Measurements from ENCODE around the gene P2RY12. TPM values are rescaled to one million over a fixed set of nuclear protein-coding genes. Genes with fewer than 3 reads are reported as not detected.

The P2RY12 gene
- total and polyA plus RNA-seq, 7 donors: 0.13 to 1.1 (median 0.36) TPM; not detected in 1

- WGBS, 3 donors: 62 to 86% (median 76%) methylated on average over 2 of the region's 2 CpGs
- H3K27ac ChIP-seq: no peak overlapping the region
- intact Hi-C loops (cut with DNase I): no loop called here
- no peaks in the 10 kb centered on the region for H3K36me3 ChIP-seq (ENCODE audit: insufficient read depth in 1 of 2, low read depth in 1 of 2)
- ATAC-seq (no peak), DNase-seq (no peak)
- no peaks in the 10 kb centered on the region for H3K27me3 ChIP-seq (ENCODE audit: insufficient read depth in 3 of 3, low read length in 2 of 3)
- no peaks in the 10 kb centered on the region for H3K4me1 ChIP-seq
- no peaks in the 10 kb centered on the region for H3K9me3 ChIP-seq
- TF ChIP-seq CTCF (IDR thresholded peaks at IDR 0.05): no peak
- no peak overlapping the region for H3K4me3 ChIP-seq
Measured at GRCh38 chr3:151383111-151383510, 1.4 kb downstream of the P2RY12 start.

DNA sequence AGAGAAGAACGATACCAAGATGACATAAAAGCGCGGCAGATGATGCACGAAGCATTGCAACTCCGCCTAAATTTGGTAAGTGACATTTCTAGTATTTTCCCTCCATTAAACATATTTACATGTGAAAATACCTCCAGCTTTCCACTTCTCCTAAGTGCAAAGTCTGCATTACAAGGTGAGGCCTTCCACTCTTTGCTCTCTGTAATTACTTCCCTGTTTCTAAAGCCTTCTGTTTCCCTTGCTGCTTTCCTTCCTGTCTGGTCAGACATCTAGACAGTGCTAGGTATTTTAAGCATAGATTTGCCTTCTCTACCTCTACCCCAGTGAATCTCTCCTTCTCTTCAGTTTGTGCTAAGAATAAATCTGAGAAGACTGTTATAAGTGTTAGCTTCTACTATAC lies 1.9 kb downstream of the P2RY12 start:
- H3K4me3 ChIP-seq: no peak overlapping the region
- 94 to 97% (median 94%) methylated on average over 5 of the region's 5 CpGs for WGBS, 3 donors
- H3K36me3 ChIP-seq (ENCODE audit: insufficient read depth in 1 of 2, low read depth in 1 of 2): no peaks in the 10 kb centered on the region
- ATAC-seq (no peak), DNase-seq (no peak)
- H3K27ac ChIP-seq: no peak overlapping the region
- H3K4me1 ChIP-seq: no peaks in the 10 kb centered on the region
- no peaks in the 10 kb centered on the region for H3K27me3 ChIP-seq (ENCODE audit: insufficient read depth in 3 of 3, low read length in 2 of 3)
- no peaks in the 10 kb centered on the region for H3K9me3 ChIP-seq
- TF ChIP-seq CTCF (IDR thresholded peaks at IDR 0.05): no peak
- intact Hi-C loops (cut with DNase I): no loop called here

GRCh38 chr3:151379083-151379734 lies 5.3 kb downstream of the P2RY12 start:
- H3K9me3 ChIP-seq: no peaks in the 10 kb centered on the region
- 67 to 72% (median 69%) methylated on average over 4 of the region's 4 CpGs for WGBS, 3 donors
- peak in 1 of 2 donors; percentile 13 for DNase-seq
- no peaks in the 10 kb centered on the region for H3K27me3 ChIP-seq (ENCODE audit: insufficient read depth in 3 of 3, low read length in 2 of 3)
- H3K27ac ChIP-seq: no peak overlapping the region
- H3K4me1 ChIP-seq: no peaks in the 10 kb centered on the region
- no peaks in the 10 kb centered on the region for H3K36me3 ChIP-seq (ENCODE audit: insufficient read depth in 1 of 2, low read depth in 1 of 2)
- no peak for ATAC-seq
- intact Hi-C loops (cut with DNase I): no loop called here
- no peak for TF ChIP-seq CTCF (IDR thresholded peaks at IDR 0.05)
- no peak overlapping the region for H3K4me3 ChIP-seq

GRCh38 chr3:151377768-151378385 lies 6.7 kb downstream of the P2RY12 start:
- 78 to 85% (median 81%) methylated on average over 8 of the region's 8 CpGs for WGBS, 3 donors
- H3K36me3 ChIP-seq (ENCODE audit: insufficient read depth in 1 of 2, low read depth in 1 of 2): no peaks in the 10 kb centered on the region
- no peaks in the 10 kb centered on the region for H3K4me1 ChIP-seq
- no peak for DNase-seq
- H3K27ac ChIP-seq: no peak overlapping the region
- intact Hi-C loops (cut with DNase I): no loop called here
- ATAC-seq: no peak
- H3K9me3 ChIP-seq: no peaks in the 10 kb centered on the region
- TF ChIP-seq CTCF (IDR thresholded peaks at IDR 0.05): no peak
- no peaks in the 10 kb centered on the region for H3K27me3 ChIP-seq (ENCODE audit: insufficient read depth in 3 of 3, low read length in 2 of 3)
- no peak overlapping the region for H3K4me3 ChIP-seq
